GM19452 (cell line): ENCODE data around the gene CTAGE8.
"Not testable (repeated sequence)": the region's sequence is repeated elsewhere in the genome, so short reads cannot be mapped to it uniquely, and the experiment has no call there.

Experiments used
- ATAC-seq: cut with Tn5 transposase; IDR thresholded peaks from one replicate; pipeline ENCODE4 v1.9.1; 2021; ENCODE audit not compliant: unreplicated experiment

Gene CTAGE8

GRCh38 chr7:144256112-144256511 is 13.0 kb downstream of the CTAGE8 start:
- no peak for ATAC-seq

- no peak for ATAC-seq
Observed at GRCh38 chr7:144255471-144255897, 13.6 kb downstream of the CTAGE8 start.

- ATAC-seq, result not testable (repeated sequence)
Observed at GRCh38 chr7:144252307-144252706, 16.8 kb downstream of the CTAGE8 start.

- not testable (repeated sequence) for ATAC-seq
Observed at GRCh38 chr7:144247674-144248330, 21.3 kb downstream of the CTAGE8 start.

GRCh38 chr7:144246967-144247366 is 22.1 kb downstream of the CTAGE8 start:
- not testable (repeated sequence) for ATAC-seq

- not testable (repeated sequence) for ATAC-seq
Observed at GRCh38 chr7:144245372-144245771, 23.7 kb downstream of the CTAGE8 start.

GRCh38 chr7:144239365-144239764 is 29.7 kb downstream of the CTAGE8 start, which contains the start of gene OR2A42:
Gene OR2A42, minus strand, starts transcription at chr7:144239605. Its CDS starts 6,762 bp downstream, at chr7:144232843.
- ATAC-seq, result not testable (repeated sequence)

- not testable (repeated sequence) for ATAC-seq
Observed at GRCh38 chr7:144238530-144239082, 30.5 kb downstream of the CTAGE8 start.

- ATAC-seq, result not testable (repeated sequence)
Observed at GRCh38 chr7:144233039-144233438, 36.0 kb downstream of the CTAGE8 start.

GRCh38 chr7:144231027-144231426 is 38.1 kb downstream of the CTAGE8 start:
- not testable (repeated sequence) for ATAC-seq

- ATAC-seq, result not testable (repeated sequence)
Observed at GRCh38 chr7:144228810-144229209, 40.3 kb downstream of the CTAGE8 start.

- not testable (repeated sequence) for ATAC-seq
Observed at GRCh38 chr7:144226866-144227265, 42.2 kb downstream of the CTAGE8 start.

- not testable (repeated sequence) for ATAC-seq
Observed at GRCh38 chr7:144223675-144224074, 45.4 kb downstream of the CTAGE8 start.

GRCh38 chr7:144220531-144220930 is 48.6 kb downstream of the CTAGE8 start:
- ATAC-seq, result not testable (repeated sequence)

GRCh38 chr7:144219149-144219548 is 49.9 kb downstream of the CTAGE8 start:
- peak; percentile 57 for ATAC-seq

- not testable (repeated sequence) for ATAC-seq
Observed at GRCh38 chr7:144218581-144218980, 50.5 kb downstream of the CTAGE8 start.

GRCh38 chr7:144217200-144217599 is 51.9 kb downstream of the CTAGE8 start:
- not testable (repeated sequence) for ATAC-seq
